Stimulated activated naive CD8-positive, alpha-beta T cell treated with anti-CD3 and anti-CD28 coated beads, Interleukin-15, Interleukin-2, amounts not matched to agents 100 U/mL and 50 U/mL, for 24 hours (primary cell): ENCODE data around the gene SRI.
"Not testable (repeated sequence)": the region's sequence is repeated elsewhere in the genome, so short reads cannot be mapped to it uniquely, and the experiment has no call there.

Source experiments
- ATAC-seq: fragments of 150-1000 bp; cut with Tn5 transposase; one replicate; pipeline ENCODE4 v1.10.0; 2021
- DNase-seq: peaks from one replicate; pipeline ENCODE4 v3.0.0; 2021

Gene SRI

GRCh38 chr7:88219781-88220747, at the start of gene SRI:
SRI (minus strand) TSS chr7:88220038; CDS start chr7:88220026, 12 bp downstream.
- DNase-seq, result peak; percentile 92
- peak; percentile 97 for ATAC-seq

- ATAC-seq, result no peak
- DNase-seq, result no peak
Measured at GRCh38 chr7:88269586-88269985, 49.7 kb upstream of the SRI start.

- DNase-seq, result no peak
- ATAC-seq, result no peak
Measured at GRCh38 chr7:88268858-88269257, 49.0 kb upstream of the SRI start.

- ATAC-seq (no peak), DNase-seq (no peak)
Measured at GRCh38 chr7:88268051-88268450, 48.2 kb upstream of the SRI start.

GRCh38 chr7:88267421-88267820, 47.6 kb upstream of the SRI start:
- ATAC-seq (no peak), DNase-seq (no peak)

- not testable (repeated sequence) for ATAC-seq
Measured at GRCh38 chr7:88264987-88265386, 45.1 kb upstream of the SRI start.

GRCh38 chr7:88262562-88262961, 42.7 kb upstream of the SRI start:
- ATAC-seq (no peak), DNase-seq (no peak)

More at GRCh38 chr7:88264987-88265386, 45.1 kb upstream of the SRI start:
- DNase-seq, result not testable (repeated sequence)

- ATAC-seq (no peak), DNase-seq (no peak)
Measured at GRCh38 chr7:88260719-88261118, 40.9 kb upstream of the SRI start.

GRCh38 chr7:88259656-88260380, 40.0 kb upstream of the SRI start:
- ATAC-seq (no peak), DNase-seq (no peak)

- DNase-seq, ATAC-seq: not testable (repeated sequence)
Measured at GRCh38 chr7:88258296-88258695, 38.5 kb upstream of the SRI start.

- ATAC-seq (no peak), DNase-seq (no peak)
Measured at GRCh38 chr7:88256906-88257305, 37.1 kb upstream of the SRI start.

GRCh38 chr7:88254721-88255424, 35.0 kb upstream of the SRI start:
- ATAC-seq (no peak), DNase-seq (no peak)

- DNase-seq, result no peak
- no peak for ATAC-seq
Measured at GRCh38 chr7:88253640-88254039, 33.8 kb upstream of the SRI start.

- DNase-seq (no peak), ATAC-seq (no peak)
Measured at GRCh38 chr7:88244258-88244657, 24.4 kb upstream of the SRI start.

GRCh38 chr7:88243345-88243909, 23.6 kb upstream of the SRI start:
- ATAC-seq (no peak), DNase-seq (no peak)

- DNase-seq (no peak), ATAC-seq (no peak)
Measured at GRCh38 chr7:88239852-88240251, 20.0 kb upstream of the SRI start.

- DNase-seq, result no peak
- ATAC-seq, result no peak
Measured at GRCh38 chr7:88233828-88234227, 14.0 kb upstream of the SRI start.

- no peak for DNase-seq
- no peak for ATAC-seq
Measured at GRCh38 chr7:88230646-88231045, 10.8 kb upstream of the SRI start.

GRCh38 chr7:88229302-88229995, 9.6 kb upstream of the SRI start:
- ATAC-seq (no peak), DNase-seq (no peak)

- DNase-seq, result no peak
Measured at GRCh38 chr7:88226886-88227516, 7.2 kb upstream of the SRI start.

GRCh38 chr7:88226201-88226600, 6.4 kb upstream of the SRI start:
- ATAC-seq, result no peak
- DNase-seq, result no peak

More at GRCh38 chr7:88226886-88227516, 7.2 kb upstream of the SRI start:
- ATAC-seq, result no peak
